BE2C (cell line): Measurements from ENCODE around the gene PRKAR2A.

Source experiments
- DNase-seq: peaks from one replicate; pipeline ENCODE4 v3.0.0-alpha.2; 2020
- H3K27me3 ChIP-seq: fragments of 250-450 bp; sonication (Bioruptor Pico); 2 replicates; pipeline ENCODE4 v1.5.1; 2020; ENCODE audit warnings: mild to moderate bottlenecking
- H3K36me3 ChIP-seq: fragments of 250-450 bp; sonication (Bioruptor Pico); 2 replicates; pipeline ENCODE4 v1.5.1; 2020; ENCODE audit warnings: mild to moderate bottlenecking
- H3K4me1 ChIP-seq: fragments of 250-450 bp; sonication (Bioruptor Pico); 2 replicates; pipeline ENCODE4 v1.5.1; 2020
- H3K4me3 ChIP-seq: 2 replicates; pipeline ENCODE4 v1.5.1; 2011; ENCODE audit warnings: low read depth, low read length
- H3K9me3 ChIP-seq: fragments of 250-450 bp; sonication (Bioruptor Pico); 2 replicates; pipeline ENCODE4 v1.5.1; 2020
- CTCF ChIP-seq: IDR thresholded peaks from 2 replicates; pipeline ENCODE4 v1.5.1; 2012; ENCODE audit warnings: mild to moderate bottlenecking, low read depth, low read length

PRKAR2A gene

GRCh38 chr3:48700731-48701405 is 146.8 kb downstream of the PRKAR2A start:
- H3K4me3 ChIP-seq: no peak overlapping the region
- no peak for DNase-seq
- TF ChIP-seq CTCF: no peak
- no peaks in the 10 kb centered on the region for H3K27me3 ChIP-seq
- H3K9me3 ChIP-seq: no peaks in the 10 kb centered on the region
- H3K36me3 ChIP-seq: peaks cover 16% of the 10 kb centered on the region
- H3K4me1 ChIP-seq: no peaks in the 10 kb centered on the region

- no peak overlapping the region for H3K4me3 ChIP-seq
- H3K4me1 ChIP-seq: no peaks in the 10 kb centered on the region
- H3K36me3 ChIP-seq: peaks cover 32% of the 10 kb centered on the region
- no peaks in the 10 kb centered on the region for H3K27me3 ChIP-seq
- TF ChIP-seq CTCF: no peak
- H3K9me3 ChIP-seq: no peaks in the 10 kb centered on the region
- DNase-seq: no peak
Observed at GRCh38 chr3:48698891-48699290, 148.8 kb downstream of the PRKAR2A start.

GRCh38 chr3:48697952-48698351 is 149.7 kb downstream of the PRKAR2A start:
- H3K27me3 ChIP-seq: no peaks in the 10 kb centered on the region
- no peaks in the 10 kb centered on the region for H3K4me1 ChIP-seq
- H3K36me3 ChIP-seq: peaks cover 41% of the 10 kb centered on the region
- no peak overlapping the region for H3K4me3 ChIP-seq
- TF ChIP-seq CTCF: no peak
- DNase-seq: no peak
- H3K9me3 ChIP-seq: no peaks in the 10 kb centered on the region

- no peak for DNase-seq
- H3K36me3 ChIP-seq: peaks cover 53% of the 10 kb centered on the region
- no peak overlapping the region for H3K4me3 ChIP-seq
- no peaks in the 10 kb centered on the region for H3K27me3 ChIP-seq
- no peaks in the 10 kb centered on the region for H3K4me1 ChIP-seq
- H3K9me3 ChIP-seq: no peaks in the 10 kb centered on the region
- TF ChIP-seq CTCF: no peak
Observed at GRCh38 chr3:48696601-48697000, 151.1 kb downstream of the PRKAR2A start.
